GM12878 (cell line): ENCODE measurements around the gene SLC35E1. TPM values are rescaled to one million over a fixed set of nuclear protein-coding genes. Genes with fewer than 3 reads are reported as not detected.
"Not testable (repeated sequence)": the region's sequence is repeated elsewhere in the genome, so short reads cannot be mapped to it uniquely, and the experiment has no call there.

ENCODE experiments used
- ATAC-seq: fragments of 200-7000 bp; cut with Tn5 transposase; 3 replicates; pipeline ENCODE4 v1.9.1; 2020; ENCODE audit warnings: mild to moderate bottlenecking, moderate library complexity
- BruUV-seq: library from RNA; stranded (reverse); fragments of 400-500 nt; replicated peaks from 2 replicates; lab custom pipeline; 2021; lab: Mats Ljungman, UMichigan
- CTCF ChIA-PET: fragments of 300-600 bp; sonication (Branson Sonifier 250); formaldehyde crosslinking; extraction: SDS; loops from one replicate; lab custom pipeline; 2021; ENCODE audit warnings: inconsistent platforms; lab: Yijun Ruan, JAX
- POLR2A ChIA-PET: fragments of 350-600 bp; formaldehyde crosslinking; extraction: SDS; loops from one replicate; lab custom pipeline; 2021; ENCODE audit warnings: inconsistent platforms; lab: Charles Lee
- RAD21 ChIA-PET: fragments of 300-600 bp; sonication (Branson Sonifier 250); formaldehyde crosslinking; loops from one replicate; lab custom pipeline; 2023; ENCODE audit warnings: antibody characterized with exemption; ENCODE audit not compliant: unreplicated experiment; lab: Charles Lee
- SMC1A ChIA-PET: fragments of 300-600 bp; sonication (Branson Sonifier 250); formaldehyde crosslinking; loops from one replicate; lab custom pipeline; 2023; ENCODE audit not compliant: unreplicated experiment, uncharacterized antibody; lab: Charles Lee
- DNase-seq: peaks from one replicate; pipeline ENCODE4 v3.0.0-alpha.2; 2011; ENCODE audit warnings: low read depth, low spot score
- FAIRE-seq: peaks from 3 replicates; lab custom pipeline; 2011; peaks lifted over from hg19 to GRCh38; lab: Jason Lieb, UNC
- H2AFZ ChIP-seq: 2 replicates; pipeline ENCODE4 v1.6.0; 2011; ENCODE audit warnings: low read depth, low read length, control low read depth; ENCODE audit not compliant: control insufficient read depth
- H3K27ac ChIP-seq: 2 replicates; pipeline ENCODE4 v1.5.1; 2011; ENCODE audit warnings: control low read depth; ENCODE audit not compliant: control insufficient read depth, insufficient read depth
- H3K27me3 ChIP-seq, 2 experiments: replicated peaks in 1 of 2; 2 replicates each; pipeline versions ENCODE4 v1.6.0 to v1.6.1; 2011; ENCODE audit warnings: low read length in 1 of 2; ENCODE audit not compliant: control insufficient read depth in 2 of 2, insufficient read depth in 2 of 2
- H3K36me3 ChIP-seq, 2 experiments: 2 replicates each; pipeline ENCODE4 v1.5.1; 2011; ENCODE audit warnings: low read length in 1 of 2; ENCODE audit not compliant: control insufficient read depth in 2 of 2, insufficient read depth in 2 of 2
- H3K4me1 ChIP-seq: 2 replicates; pipeline ENCODE4 v1.6.1; 2011; ENCODE audit warnings: mild to moderate bottlenecking, low read length, moderate library complexity, mixed read lengths; ENCODE audit not compliant: control insufficient read depth, insufficient read depth
- H3K4me2 ChIP-seq: 2 replicates; pipeline ENCODE4 v1.6.0; 2011; ENCODE audit warnings: control low read depth; ENCODE audit not compliant: control insufficient read depth, insufficient read depth
- H3K4me3 ChIP-seq: fragments of 200-600 bp; sonication (generic); 2 replicates; pipeline ENCODE4 v1.5.1; 2016
- H3K79me2 ChIP-seq: 2 replicates; pipeline ENCODE4 v1.6.0; 2011; ENCODE audit warnings: low read length; ENCODE audit not compliant: control insufficient read depth, insufficient read depth
- H3K9ac ChIP-seq: 2 replicates; pipeline ENCODE4 v1.8.0; 2011; ENCODE audit warnings: low read length, control low read depth, mixed read lengths; ENCODE audit not compliant: control insufficient read depth, insufficient read depth
- H3K9me3 ChIP-seq: replicated peaks from 3 replicates; pipeline ENCODE4 v1.5.1; 2011; ENCODE audit warnings: mild to moderate bottlenecking, low read length; ENCODE audit not compliant: control insufficient read depth, insufficient read depth
- H4K20me1 ChIP-seq: 2 replicates; pipeline ENCODE4 v1.6.0; 2011; ENCODE audit not compliant: control insufficient read depth, insufficient read depth
- IKZF1 ChIP-seq: fragments of 450-650 bp; conservative IDR thresholded peaks from 2 replicates; pipeline ENCODE4 v1.6.1; 2017; ENCODE audit warnings: antibody characterized with exemption, mild to moderate bottlenecking
- NR2C1 ChIP-seq: fragments of 450-650 bp; IDR thresholded peaks from 2 replicates; pipeline ENCODE4 v1.6.1; 2017; ENCODE audit warnings: antibody characterized with exemption, mild to moderate bottlenecking, moderate library complexity
- SUZ12 ChIP-seq: fragments of 200-600 bp; sonication (generic); IDR thresholded peaks from one replicate; pipeline ENCODE4 v1.6.1; 2018; ENCODE audit warnings: antibody characterized with exemption, mild to moderate bottlenecking; ENCODE audit not compliant: unreplicated experiment
- TARDBP ChIP-seq: IDR thresholded peaks from 2 replicates; pipeline ENCODE4 v1.6.1; 2016; ENCODE audit warnings: borderline replicate concordance
- TBL1XR1 ChIP-seq: IDR thresholded peaks from 2 replicates; pipeline ENCODE4 v1.6.1; 2012; ENCODE audit warnings: low read depth, low read length, improper control_type of control experiment
- WGBS: methylation state at CpG from one replicate; pipeline ENCODE4 v1.1.6; 2016; ENCODE audit warnings: low lambda C conversion rate; ENCODE audit not compliant: insufficient replicate concordance, insufficient coverage; ENCODE audit errors: missing lambda C conversion rate; 5-methylcytosine and 5-hydroxymethylcytosine counted together
- in situ Hi-C: fragments of 300-500 bp; cut with MboI; formaldehyde crosslinking; loops from 9 replicates; pipeline ENCODE4 v1.14.3; 2018; ENCODE audit warnings: mixed read lengths
- intact Hi-C: fragments of 100-400 bp; cut with micrococcal nuclease; formaldehyde crosslinking; loops from one replicate; pipeline ENCODE4 v1.14.2; 2022; ENCODE audit not compliant: unreplicated experiment
- polyA plus RNA-seq, 11 experiments: library from polyadenylated mRNA; depleted of rRNA in 4 of 11; unstranded in 6 of 11; stranded (reverse) in 5 of 11; fragments of >200 nt; fragmentation: Nextera tagmentation in 4 of 11; fragmentation: Illumina TruSeq in 1 of 11; extraction: Ambion mirVana in 4 of 11; extraction: Trizol in 1 of 11; gene quantifications; 1 replicate in 1 of 11; 2 replicates in 10 of 11; pipeline versions ENCODE4 v1.2.1 to v1.2.3, GENCODE V29; 2011 to 2016; ENCODE audit warnings: inconsistent platforms in 2 of 11, missing spikeins in 2 of 11, low read depth in 1 of 11
- total RNA-seq, 4 experiments: library from RNA; depleted of rRNA in 3 of 4; stranded (reverse); fragments of >200 nt in 3 of 4; fragmentation: Illumina TruSeq in 1 of 4; extraction: Trizol in 1 of 4; gene quantifications; 2 replicates each; pipeline versions ENCODE4 v1.2.1 to v1.2.3, GENCODE V29; 2013 to 2021
- TF ChIP-seq, protein P1 (sequence below), 3 experiments: IDR thresholded peaks in 2 of 3; conservative IDR thresholded peaks in 1 of 3; 2 replicates each; pipeline ENCODE4 v1.5.1; 2011; ENCODE audit warnings: low read depth in 3 of 3, low read length in 3 of 3, mild to moderate bottlenecking in 3 of 3, control low read depth in 2 of 3, moderate library complexity in 2 of 3, inconsistent platforms in 1 of 3, mixed read lengths in 1 of 3; ENCODE audit not compliant: control insufficient read depth in 2 of 3, insufficient read depth in 1 of 3; ENCODE audit errors: extremely low read depth in 1 of 3

Gene SLC35E1
- total and polyA plus RNA-seq, 10 of the 15 experiments (the other 5 are each of a cell fraction or from before 2014, with no cell fraction given) = 11.3 to 37.7 (median 22.1) TPM

DNA sequence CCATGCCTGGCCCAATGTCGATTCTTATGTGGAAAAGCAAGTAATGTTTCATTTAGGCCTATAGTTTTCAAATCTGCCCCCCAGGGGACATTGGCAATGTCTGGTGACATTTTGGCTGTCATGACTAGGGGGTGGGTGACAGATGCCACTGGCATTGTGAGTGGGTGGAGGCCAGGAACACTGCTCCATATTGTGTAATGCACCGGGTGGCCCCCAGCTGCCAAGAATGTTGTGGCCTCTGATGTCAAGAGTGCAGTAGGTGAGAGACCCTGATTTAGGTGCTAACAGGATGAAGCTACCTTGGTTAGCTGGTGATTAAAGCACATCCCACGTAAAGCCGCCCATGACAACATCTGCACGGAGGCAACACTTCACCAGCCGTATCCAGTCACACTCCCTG is 65.3 kb downstream of the SLC35E1 start (continued):
- TF ChIP-seq NR2C1 (no peak), IKZF1 (no peak), SUZ12 (no peak), TBL1XR1 (no peak), TARDBP (no peak)
- TF ChIP-seq, protein P1, sequence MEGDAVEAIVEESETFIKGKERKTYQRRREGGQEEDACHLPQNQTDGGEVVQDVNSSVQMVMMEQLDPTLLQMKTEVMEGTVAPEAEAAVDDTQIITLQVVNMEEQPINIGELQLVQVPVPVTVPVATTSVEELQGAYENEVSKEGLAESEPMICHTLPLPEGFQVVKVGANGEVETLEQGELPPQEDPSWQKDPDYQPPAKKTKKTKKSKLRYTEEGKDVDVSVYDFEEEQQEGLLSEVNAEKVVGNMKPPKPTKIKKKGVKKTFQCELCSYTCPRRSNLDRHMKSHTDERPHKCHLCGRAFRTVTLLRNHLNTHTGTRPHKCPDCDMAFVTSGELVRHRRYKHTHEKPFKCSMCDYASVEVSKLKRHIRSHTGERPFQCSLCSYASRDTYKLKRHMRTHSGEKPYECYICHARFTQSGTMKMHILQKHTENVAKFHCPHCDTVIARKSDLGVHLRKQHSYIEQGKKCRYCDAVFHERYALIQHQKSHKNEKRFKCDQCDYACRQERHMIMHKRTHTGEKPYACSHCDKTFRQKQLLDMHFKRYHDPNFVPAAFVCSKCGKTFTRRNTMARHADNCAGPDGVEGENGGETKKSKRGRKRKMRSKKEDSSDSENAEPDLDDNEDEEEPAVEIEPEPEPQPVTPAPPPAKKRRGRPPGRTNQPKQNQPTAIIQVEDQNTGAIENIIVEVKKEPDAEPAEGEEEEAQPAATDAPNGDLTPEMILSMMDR (IDR thresholded peaks at IDR 0.05 in 2 of 3, conservative IDR thresholded peaks at IDR 0.05 in 1 of 3; ENCODE audit: control insufficient read depth in 2 of 3, extremely low read depth in 1 of 3, insufficient read depth in 1 of 3, low read depth in 3 of 3, low read length in 3 of 3) = no peak

- 89% methylated on average over 11 of the region's 11 CpGs for WGBS
These were observed 66.1 kb downstream of the SLC35E1 start for GRCh38 chr19:16506161-16506560.

More at GRCh38 chr19:16506161-16506560, 66.1 kb downstream of the SLC35E1 start:
- H2AFZ ChIP-seq, H3K9me3 ChIP-seq, BruUV-seq, H4K20me1 ChIP-seq, intact Hi-C loops, H3K27ac ChIP-seq, SMC1A ChIA-PET, in situ Hi-C loops, H3K79me2 ChIP-seq, H3K4me3 ChIP-seq, H3K9ac ChIP-seq, FAIRE-seq, H3K27me3 ChIP-seq, RAD21 ChIA-PET, ATAC-seq, DNase-seq, H3K4me1 ChIP-seq, CTCF ChIA-PET, H3K36me3 ChIP-seq, H3K4me2 ChIP-seq: not testable (repeated sequence)
- POLR2A ChIA-PET = interaction anchor here (0.7 kb wide), 1 partner anchor 81 kb away, joined by 3 read pairs; no protein-coding TSS in a partner anchor
